Inflammatory macrophage treated with lipopolysaccharide for 1 hour (primary cell): ENCODE results near the gene SLC7A8.
"Not testable (repeated sequence)": the region's sequence is repeated elsewhere in the genome, so short reads cannot be mapped to it uniquely, and the experiment has no call there.

ENCODE experiments used
- DNase-seq, 2 donors: peaks; one replicate each; pipeline ENCODE4 v3.0.0-alpha.2; 2020 to 2022

Gene SLC7A8

GRCh38 chr14:23112359-23113178 lies 70.9 kb downstream of the SLC7A8 start:
- peak in 1 of 2 donors; percentile 22 for DNase-seq

- DNase-seq, result no peak
Measured at GRCh38 chr14:23110579-23111365, 72.7 kb downstream of the SLC7A8 start.

DNA sequence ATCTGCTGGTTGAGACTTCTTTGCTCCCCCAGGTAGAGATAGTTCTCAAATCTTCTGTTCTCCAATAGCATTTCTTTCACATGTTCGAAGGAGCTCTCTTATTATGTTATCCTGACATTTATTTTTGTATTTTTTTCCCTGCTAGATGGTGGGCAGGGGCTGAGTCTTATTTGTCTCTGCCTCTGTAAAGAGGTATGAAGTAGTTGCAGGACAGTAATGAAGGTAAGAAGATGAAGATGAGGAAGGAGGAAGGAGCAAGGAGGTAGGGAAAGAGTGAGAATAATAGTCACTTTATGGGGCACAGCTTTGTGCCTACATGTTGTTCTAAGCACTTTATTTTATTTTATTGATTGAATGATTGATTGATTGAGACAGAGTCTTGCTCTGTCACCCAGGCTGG lies 73.7 kb downstream of the SLC7A8 start:
- no peak for DNase-seq

DNA sequence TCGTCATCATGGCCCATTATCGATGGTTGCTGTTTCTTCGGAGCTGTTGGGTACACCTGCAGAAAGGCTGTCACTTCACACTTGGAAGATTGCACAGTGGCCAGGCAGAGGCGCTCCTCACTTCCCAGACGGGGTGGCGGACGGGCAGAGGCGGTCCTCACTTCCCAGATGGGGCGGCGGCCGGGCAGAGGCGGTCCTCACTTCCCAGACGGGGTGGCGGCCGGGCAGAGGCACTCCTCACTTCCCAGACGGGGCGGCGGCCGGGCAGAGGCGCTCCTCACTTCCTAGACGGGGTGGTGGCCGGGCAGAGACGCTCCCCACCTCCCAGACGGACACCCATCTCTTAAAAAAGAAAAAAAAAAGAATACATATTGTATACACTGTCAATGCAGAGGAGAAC lies 75.3 kb downstream of the SLC7A8 start:
- not testable (repeated sequence) for DNase-seq

DNA sequence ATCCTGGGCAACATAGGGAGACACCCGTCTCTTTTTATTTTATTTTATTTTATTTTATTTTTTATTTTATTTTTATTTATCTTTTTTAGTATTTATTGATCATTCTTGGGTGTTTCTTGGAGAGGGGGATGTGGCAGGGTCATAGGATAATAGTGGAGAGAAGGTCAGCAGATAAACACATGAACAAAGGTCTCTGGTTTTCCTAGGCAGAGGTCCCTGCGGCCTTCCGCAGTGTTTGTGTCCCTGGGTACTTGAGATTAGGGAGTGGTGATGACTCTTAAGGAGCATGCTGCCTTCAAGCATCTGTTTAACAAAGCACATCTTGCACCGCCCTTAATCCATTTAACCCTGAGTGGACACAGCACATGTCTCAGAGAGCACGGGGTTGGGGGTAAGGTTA lies 75.8 kb downstream of the SLC7A8 start:
- not testable (repeated sequence) for DNase-seq

GRCh38 chr14:23106747-23107045 lies 76.8 kb downstream of the SLC7A8 start:
- no peak for DNase-seq

DNA sequence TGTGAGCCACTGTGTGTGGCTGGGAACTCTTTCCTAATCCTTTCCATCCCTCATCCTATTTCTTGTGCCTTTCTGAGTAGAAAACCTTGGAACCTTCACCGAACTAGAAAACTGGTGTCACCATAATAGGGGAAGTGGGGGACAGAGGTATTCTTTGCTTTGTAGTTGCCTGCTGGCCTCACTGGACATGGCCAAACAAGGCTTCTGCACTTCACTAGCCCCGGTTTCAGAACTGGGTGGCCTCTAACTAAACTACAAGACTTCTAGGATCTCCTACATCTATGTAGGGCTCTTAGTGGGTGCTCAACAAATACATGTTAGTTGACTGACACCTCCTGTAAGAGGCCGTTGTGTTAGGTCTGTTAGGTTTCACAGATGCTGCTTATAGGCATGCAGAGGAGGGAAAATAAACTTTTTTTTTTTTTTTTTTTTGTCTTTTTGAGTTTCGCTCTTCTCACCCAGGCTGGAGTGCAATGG lies 78.1 kb downstream of the SLC7A8 start:
- DNase-seq, result no peak

DNA sequence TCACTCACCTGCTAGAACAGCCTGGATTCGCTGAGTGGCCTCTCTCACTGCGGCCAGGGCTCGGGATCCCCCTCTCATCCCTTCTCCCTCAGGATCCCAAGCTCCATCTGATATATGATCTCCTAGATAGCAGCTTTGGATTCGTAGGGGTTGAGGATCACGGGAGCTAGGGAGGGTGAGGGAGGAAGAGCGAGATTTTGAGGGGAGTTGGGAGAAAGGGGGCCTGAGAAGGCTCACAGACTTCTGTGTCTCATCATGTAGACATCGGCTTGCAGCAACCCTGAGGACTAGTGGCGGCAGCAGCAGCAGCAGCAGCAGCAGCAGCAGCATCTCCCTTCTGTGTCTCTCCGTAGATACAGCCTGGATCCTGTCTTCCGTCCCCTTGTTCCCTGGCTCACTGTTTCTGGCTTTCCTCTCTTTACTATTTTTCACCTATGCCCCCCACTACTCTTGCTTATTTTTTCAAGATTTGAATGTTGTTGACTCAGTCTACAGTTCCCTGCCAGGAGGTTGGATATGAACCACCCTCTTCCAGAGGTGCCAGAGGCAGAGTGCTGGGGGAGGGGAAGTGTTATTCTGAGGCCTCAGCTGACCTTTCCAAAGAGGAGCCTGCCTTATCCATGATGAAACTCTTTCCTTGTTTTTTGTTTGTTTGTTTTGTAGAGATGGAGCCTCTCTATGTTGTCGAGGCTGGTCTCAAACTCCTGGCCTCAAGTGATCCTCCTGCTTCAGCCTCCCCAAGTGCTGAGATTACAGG lies 78.7 kb downstream of the SLC7A8 start, which contains the start of gene CIROP:
Gene CIROP (minus strand): TSS at position 399 of the 757 bp plus-strand sequence. CDS start 69 bp downstream, at position 330.
- DNase-seq, result no peak

GRCh38 chr14:23104070-23104590 lies 79.3 kb downstream of the SLC7A8 start:
- DNase-seq, result no peak

DNA sequence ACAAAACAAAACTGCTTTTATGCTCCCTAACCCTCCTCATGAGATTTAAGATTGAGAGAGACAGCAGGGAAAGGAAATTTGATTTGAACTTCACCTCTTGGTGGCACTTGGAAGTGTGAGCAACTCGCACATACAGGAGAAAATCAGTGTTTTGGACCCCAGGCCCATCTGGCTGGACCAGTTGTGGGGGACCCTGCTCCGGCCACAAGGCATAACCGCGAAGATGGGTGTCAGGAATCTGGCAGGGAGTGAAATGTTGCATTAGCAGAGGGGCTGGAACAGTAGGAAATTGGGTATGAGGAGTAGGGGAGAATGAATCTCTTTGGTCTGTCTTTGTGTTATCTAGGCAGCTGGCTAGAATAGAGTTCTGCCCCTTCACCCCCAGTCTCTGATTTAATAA lies 79.9 kb downstream of the SLC7A8 start:
- DNase-seq, result no peak

GRCh38 chr14:23102801-23103200 lies 80.7 kb downstream of the SLC7A8 start:
- no peak for DNase-seq

DNA sequence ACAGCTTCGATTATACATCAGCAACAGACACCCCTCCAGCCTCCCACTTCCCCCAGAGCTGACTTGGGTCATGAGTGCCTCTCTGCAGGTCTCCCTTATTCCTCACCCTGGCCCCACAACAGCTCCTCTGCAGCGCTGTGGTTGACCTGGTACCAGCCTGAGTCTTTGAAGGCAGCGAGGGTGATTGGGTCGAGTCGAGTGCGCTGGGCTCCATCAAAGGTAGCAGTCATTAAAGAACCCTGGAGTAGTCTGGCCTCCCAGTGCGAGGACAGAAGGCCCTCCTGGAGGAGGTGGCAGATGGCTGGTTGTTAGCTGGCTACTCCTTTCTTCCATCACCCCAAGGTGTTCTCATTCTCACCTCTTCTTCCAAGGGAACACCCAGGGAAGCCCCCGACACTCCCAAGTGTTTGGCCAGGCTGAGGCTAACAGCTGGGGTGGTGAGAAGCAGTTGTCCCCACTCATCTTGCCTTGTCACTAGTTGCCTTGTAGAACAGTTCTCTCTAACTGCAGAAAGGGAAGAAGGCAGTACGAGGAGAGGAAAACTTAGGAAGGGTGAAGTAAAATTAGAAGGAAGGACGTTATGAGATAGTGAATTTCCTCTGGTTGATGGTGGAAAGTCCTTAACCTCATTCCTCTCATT lies 81.4 kb downstream of the SLC7A8 start:
- no peak for DNase-seq

DNA sequence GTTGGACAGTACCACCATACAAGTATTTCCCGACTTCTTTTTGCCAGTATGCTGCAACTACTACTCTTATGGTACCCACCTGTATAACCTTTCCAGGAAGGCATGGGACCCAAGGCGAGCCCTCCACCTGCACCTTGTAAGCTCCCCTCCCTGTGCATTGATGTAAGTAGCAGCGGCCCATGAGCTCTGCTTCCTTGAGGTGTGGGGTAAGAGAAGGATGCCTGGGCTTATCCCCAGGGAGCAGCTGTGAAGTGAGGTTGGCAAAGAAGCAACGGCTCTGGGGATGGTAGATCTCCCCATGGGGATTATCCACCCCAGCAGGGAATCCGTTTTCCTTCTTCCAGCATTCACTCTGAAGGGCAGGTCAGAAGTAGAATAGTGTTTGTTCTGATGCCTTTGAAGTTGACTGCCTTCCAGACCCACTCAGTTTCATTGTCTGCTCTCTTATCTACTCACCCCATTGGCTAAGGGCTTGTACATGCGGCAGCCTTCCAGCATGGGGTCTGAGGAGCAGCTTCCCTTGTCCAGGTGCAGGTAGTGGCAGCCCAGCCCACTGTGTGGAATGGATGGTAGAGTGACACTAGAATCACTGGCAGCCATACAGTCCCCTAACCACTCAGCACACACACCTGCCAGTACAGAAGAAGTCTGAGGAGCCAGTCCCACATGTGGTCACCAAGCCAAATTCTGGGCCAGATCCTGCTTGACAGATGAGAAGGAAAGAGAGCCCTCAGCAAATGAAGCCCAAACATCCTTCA lies 82.1 kb downstream of the SLC7A8 start:
- no peak for DNase-seq

DNA sequence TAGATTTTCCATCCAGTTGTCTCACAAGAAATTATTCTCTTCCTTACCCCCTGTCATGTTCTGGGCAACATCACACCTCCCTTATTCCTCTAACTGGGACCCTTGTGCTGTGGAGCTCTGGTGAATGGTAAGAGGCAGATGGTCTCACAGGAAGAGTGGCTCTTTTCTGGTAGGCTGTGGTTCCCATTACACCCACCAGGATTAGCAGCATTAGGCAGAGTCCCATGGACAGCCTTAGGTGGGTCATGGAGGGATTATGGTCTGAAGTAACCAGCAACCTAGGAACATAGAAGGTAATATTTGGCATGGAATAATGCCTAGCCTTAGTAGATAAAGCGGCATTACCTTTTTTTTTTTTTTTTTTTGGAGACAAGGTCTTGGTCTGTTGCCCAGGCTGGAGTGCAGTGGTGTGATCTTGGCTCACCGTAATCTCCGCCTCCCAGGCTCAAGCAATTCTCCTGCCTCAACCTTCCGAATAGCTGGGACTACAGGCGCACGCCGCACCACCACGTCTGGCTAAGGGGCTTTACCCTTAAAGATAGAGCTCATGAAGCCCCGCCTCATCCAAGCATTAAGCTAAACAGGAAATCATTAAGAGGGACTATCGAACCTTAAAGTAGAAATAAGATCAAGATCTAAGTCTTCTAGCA lies 84.1 kb downstream of the SLC7A8 start:
- DNase-seq, result no peak

- DNase-seq, result no peak
Measured at GRCh38 chr14:23097786-23098185, 85.7 kb downstream of the SLC7A8 start.

- DNase-seq, result peak; percentile 100
Measured at GRCh38 chr14:23095196-23096108, 88.0 kb downstream of the SLC7A8 start, which contains the start of gene C14orf119. Gene C14orf119, plus strand, starts transcription at chr14:23095505. Its CDS starts 2,154 bp downstream, at chr14:23097659.

DNA sequence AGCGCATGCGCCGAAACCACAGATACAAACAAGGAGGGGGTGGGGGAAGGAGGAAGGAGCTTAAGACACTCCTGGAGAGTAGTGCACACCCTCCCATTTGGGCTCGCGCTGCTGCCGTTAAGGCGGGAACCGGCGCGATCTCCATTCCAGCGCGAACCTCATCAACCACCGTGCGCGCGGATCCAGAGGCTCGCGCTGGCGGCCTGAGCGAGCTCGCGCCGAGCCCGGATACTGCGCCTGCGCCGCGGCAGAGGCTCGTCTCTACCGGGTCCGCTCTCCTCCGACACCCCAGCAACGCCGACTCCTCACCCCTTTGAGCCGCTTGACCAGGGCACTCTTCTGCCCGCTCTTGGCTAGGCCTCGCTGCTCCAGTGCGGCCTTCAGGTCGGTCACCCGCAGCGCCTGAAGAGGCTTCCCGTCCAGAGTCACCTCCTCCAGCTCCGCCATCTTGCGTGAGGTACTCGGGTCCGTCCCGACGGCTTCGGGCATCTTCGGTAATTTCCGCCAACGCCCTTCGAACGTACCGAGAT lies 88.7 kb downstream of the SLC7A8 start, which contains the start of gene ACIN1:
Gene ACIN1 (minus strand): TSS at position 471 of the 530 bp plus-strand sequence. CDS start 24 bp downstream, at position 447.
- peak; percentile 62 to 72 for DNase-seq

- no peak for DNase-seq
Measured at GRCh38 chr14:23093991-23094665, 89.3 kb downstream of the SLC7A8 start.

DNA sequence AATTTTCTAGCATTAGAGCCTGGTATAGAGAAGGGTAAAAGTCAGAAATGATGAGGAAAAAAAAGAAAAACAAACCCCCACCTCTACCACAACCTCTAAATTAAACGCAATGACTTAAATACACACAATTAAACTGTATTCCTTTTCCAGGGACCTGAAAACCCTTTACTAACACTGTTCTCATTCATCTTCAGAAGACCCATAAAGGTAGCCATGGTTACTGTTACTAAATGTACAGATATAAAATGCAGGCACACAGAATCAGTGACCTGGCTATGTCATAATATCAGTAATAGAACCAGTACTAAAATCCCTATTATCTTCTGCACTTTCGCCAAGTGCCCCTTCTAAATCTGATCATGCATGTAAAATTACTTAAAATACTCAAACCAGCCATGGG lies 89.9 kb downstream of the SLC7A8 start:
- DNase-seq, result no peak
